Measurements from ENCODE around the gene LNPEP.
"Not testable (repeated sequence)": the region's sequence is repeated elsewhere in the genome, so short reads cannot be mapped to it uniquely, and the experiment has no call there.

LNPEP gene

DNA sequence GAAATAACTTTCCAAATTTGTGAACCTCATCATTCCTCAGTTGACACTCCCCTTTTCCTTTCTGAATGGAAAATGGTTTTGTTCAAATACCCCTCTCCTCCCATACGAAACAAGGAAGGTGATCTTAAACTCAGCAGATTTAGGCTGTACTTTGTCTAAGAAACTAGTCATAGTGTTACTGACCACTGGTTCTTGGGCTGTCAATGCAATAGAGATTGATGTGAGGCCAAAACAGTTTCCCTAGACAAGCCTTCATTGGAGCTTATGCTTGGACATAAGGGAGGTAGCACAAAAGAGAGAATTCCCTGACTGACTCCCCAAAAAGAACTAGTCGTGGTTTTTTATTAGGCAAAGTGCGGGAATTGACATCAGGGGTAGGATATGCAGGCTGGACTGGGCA lies 5.3 kb upstream of the LNPEP start:
- no peak for DNase-seq

DNA sequence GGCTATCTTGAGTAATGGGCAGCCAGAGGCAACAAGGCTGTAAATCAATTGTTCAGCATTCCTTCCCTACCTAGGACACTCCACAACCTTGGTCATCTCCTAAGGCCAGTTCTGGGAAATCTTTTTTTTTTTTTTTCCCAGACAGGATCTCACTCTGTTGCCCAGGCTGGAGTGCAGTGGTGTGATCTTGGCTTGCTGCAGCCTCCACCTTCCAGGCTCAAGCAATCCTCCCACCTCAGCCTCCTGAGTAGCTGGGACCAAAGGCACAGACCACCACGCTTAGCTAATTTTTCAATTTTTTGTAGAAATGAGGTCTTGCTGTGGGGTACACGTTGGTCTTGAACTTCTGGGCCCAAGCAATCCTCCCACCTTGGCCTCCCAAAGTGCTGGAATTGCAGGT lies 4.8 kb upstream of the LNPEP start:
- not testable (repeated sequence) for DNase-seq

DNA sequence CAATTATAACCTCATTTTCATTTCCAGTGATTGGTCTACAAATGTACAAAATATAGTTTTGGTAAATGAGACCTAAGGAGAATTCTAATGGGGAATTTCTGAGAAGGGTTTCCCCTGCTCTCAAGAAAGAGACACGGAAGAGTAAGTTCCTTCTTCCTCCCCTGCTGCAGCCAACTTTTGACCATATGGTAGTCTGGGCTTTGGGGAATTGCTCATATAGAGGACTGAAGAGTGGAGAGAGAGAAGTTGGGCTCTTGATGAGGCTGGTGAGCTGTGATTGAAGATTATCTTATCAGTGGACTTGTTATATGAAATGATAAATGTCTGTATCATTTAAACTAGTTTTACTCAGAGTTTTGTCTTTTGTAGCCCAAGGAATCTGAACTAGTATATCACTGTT lies 4.3 kb upstream of the LNPEP start:
- DNase-seq: peak; percentile 21 to 29

- DNase-seq: no peak
These were observed 3.9 kb upstream of the LNPEP start for GRCh38 chr5:96932026-96932425.

DNA sequence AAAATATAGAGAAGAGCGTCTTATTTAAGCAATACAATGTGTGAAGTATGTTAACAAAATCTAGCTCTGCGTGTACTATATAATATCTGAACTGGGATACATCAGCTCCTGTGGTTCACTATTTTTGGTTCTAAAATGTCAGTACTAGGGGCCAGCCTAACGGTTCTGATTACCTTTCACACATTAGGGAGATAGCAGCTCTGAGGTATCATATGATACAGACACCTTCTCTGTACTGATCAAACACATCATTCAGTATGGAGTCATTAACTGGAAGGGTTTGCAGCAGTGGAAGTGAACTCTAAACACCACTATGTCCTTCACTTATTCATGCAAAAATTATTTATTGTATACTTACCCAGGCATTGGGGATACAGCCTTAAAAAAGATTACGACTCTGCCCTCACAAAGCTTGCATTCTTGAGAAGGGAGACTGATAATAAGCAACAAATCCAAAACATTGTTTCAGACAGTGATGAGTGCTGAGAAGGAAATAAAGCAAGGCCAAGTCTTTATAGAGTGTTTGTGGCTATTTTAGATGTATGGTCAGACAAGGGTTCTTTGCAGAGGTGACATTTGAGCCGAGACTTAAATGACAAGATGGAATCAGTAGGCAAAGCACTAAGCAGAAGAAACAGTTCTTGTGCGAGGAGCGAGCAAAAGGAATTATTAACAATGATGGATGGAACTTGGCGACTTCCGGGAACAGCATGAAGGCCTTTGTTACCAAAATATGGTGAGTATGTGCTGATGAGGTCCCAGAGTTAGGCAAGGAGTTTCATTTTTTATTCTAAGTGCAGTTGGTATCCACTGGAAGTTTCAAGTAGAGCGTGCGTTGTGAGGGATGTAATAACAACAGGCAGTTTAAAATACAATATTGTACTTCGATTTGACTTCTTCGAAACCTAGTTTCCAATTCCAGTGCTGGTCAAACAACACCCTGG lies 1.8 kb upstream of the LNPEP start:
- peak in 1 of 2 experiments; percentile 68 for DNase-seq

- DNase-seq: peak; percentile 90 to 91
These were observed 947 bp upstream of the LNPEP start for GRCh38 chr5:96934708-96935558.

GRCh38 chr5:96936431-96937320 lies 796 bp downstream of the LNPEP start:
- DNase-seq: peak; percentile 44 to 49

- no peak for DNase-seq
These were observed 4.7 kb downstream of the LNPEP start for GRCh38 chr5:96940586-96940985.

DNA sequence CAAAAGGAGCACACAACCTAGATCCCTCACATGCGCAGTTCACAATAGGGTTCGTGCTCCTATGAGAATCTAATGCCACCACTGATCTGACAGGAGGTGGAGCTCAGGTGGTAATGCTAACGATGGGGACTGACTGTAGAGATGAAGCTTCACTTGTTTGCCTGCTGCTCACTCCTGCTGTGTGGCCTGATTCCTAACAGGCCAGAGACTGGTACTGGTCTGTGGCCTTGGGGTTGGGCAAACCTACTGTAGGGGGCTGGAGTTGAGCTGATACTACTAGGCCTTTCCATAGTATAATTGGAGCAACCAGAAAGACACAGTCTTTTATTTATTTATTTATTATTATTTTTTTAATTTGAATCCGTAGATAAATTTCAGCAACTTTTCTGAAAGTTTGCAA lies 5.3 kb downstream of the LNPEP start:
- DNase-seq: no peak

GRCh38 chr5:96942078-96942477 lies 6.2 kb downstream of the LNPEP start:
- DNase-seq: no peak

GRCh38 chr5:96942911-96943310 lies 7.0 kb downstream of the LNPEP start:
- no peak for DNase-seq

- DNase-seq: no peak
These were observed 7.9 kb downstream of the LNPEP start for GRCh38 chr5:96943799-96944198.

DNA sequence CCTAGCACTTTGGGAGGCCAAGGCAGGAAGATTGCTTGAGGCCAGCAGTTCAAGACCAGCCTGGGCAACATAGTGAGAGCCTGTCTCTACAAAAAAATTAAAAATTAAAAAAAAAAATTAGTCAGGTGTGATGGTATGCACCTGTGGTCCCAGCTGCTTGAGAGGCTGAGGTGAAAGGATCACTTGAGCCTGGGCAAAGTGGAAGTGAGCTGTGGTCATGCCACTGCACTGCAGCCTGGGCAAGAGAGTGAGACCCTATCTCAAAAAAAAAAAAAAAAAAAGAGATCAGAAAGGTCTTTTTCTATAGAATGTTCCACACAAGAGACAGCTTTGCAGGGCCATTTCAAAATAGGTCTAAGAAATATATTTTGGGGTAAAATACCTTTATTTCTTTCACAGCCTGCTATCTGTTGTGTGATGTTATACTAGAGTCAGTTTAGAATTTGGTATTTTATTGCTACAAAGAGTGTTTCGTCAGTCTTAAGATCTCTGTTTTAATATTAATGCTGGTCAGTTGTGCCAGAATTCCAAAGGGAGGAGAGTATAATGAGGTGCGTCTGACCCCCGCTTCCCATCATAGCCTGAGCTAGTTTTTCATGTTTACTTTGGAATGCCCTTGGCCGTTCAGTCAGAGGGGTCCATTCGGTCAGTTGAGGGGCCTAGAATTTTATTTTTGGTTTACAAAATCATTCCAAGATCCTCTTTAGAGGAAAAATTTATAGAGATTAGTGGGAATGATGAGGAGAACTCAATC lies 9.4 kb downstream of the LNPEP start:
- DNase-seq: no peak

DNA sequence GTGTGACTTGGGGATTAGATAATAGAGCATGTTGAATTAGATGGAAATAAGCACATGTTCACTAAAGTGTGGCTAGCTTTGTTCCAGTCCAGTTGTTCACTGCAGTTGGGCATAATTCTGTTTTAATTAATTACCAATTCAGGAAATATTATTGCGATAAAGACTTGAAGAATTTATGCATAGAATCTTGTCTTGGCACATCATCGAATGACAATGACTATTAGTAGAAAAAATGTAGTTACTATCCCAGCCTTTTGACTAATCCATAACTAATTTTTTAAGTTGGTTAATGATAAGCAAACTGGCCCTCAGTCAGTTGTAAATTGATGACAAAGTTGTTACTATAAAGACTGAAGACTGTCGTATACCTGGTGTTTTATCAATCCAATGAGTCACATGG lies 10.5 kb downstream of the LNPEP start:
- DNase-seq: no peak

DNA sequence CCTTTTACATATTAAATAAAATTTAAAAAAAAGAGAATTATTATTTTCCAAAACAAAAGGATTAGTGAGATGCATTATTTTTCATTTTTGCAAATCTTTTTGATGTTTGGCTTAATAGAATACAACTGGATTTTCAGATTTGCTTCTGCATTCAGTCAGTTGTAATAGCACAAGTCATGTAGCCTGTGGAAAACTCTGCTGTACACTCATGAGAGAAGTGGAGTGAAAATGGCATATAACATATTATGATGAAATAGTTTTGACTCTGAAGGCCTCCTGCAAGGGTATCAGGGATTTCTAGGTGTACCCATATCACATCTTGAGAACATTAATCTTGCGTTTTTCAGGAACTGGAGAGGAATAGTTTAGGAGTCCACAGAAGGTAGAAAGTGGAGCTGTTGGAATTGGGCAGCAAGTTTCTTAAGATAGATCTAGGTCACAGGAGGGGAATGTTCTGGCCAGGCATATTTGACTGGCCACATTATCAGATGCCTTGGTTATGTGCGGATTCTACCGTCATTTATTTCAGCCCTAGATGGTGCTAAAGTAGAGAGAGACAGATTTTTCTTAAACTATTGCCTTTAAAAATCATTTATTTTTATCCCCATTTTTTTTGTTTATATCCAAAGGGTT lies 16.4 kb downstream of the LNPEP start:
- DNase-seq: no peak

GRCh38 chr5:96952974-96953730 lies 17.3 kb downstream of the LNPEP start:
- DNase-seq: no peak

DNA sequence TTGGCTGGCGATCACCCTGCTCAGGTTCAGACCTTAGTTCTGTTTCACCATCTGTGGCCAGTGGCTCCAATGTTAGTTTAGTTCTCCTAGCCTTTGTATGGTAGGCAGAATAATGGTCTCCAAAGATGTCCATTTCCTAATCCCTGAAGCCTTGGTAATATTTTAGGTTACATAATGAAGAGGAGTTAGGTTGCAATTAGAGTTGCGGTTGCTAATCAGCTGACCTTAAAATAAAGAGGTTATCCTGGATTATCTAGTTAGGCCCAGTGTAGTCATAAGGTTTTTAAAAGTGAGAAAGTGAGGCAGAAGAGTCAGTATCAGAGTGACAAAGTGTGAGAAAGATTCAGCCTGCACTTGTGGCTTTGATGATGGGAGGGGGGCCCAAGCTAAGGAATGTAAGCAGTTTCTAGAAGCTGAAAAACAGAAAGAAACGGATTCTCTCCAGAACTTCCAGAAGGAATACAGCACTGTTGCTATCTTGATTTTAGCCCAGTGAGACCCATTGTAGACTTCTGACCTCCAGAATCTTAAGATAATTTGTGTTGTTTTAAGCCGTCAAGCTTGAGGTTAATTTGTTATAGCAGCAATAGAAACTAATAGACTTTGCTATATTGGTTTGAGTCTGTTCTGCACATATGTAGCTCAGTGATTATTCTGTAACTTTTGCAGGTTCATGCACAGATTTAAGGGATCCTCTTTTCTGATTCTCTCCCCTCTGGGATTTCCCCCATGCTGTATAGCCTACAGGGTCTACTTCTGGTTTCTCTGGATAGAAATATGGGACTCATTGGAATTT lies 21.6 kb downstream of the LNPEP start:
- no peak for DNase-seq

- DNase-seq: no peak
These were observed 23.1 kb downstream of the LNPEP start for GRCh38 chr5:96958977-96959376.

DNA sequence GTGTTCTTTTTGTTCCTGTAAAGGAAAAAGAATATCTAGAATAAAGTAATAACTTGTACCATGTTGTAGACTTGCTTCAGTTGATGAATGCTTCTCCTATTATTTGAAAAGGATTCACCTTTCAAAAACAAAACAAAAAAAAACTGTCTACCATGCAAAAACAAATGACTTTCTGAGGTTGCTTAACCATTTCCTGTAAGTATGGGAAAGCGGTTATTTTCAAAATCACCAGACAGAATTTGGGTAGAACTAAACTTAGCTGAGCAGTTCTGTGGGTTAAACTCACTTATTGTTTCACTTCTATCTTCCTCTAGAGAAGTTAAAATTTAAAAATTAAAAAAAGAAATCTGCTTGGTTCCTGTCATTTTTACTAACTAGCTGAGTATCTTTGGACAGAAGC lies 25.2 kb downstream of the LNPEP start:
- peak; percentile 63 to 71 for DNase-seq

- DNase-seq: peak; percentile 12 to 27
These were observed 26.7 kb downstream of the LNPEP start for GRCh38 chr5:96962540-96962991.
